T-helper 1 cell (primary cell): ENCODE measurements around the gene TSR3.

Source experiments
- DNase-seq, 5 donors: peaks; one replicate each; pipeline ENCODE4 v3.0.0-alpha.2; 2012 to 2020

The TSR3 gene

DNA sequence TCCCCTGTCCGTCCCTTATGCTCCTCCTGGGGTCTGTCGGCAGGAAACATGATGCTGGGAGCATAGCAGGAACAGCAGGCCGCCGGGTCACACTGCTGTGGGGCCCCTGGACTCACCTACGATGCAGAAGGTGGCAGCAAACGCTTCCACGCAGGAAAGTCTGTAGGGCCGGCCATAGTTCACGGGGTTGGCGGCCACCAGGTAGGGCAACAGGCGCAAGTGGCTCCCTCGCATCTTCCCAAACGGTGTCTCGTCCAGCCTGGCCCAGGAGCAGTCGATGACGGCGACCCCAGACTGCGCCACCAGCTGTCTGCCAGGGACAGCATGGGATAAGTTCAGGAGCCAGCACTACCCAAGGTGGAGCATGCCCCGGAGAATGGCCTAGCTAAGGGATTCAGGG is 987 bp downstream of the TSR3 start:
- DNase-seq = peak in 1 of 5 donors; percentile 2

DNA sequence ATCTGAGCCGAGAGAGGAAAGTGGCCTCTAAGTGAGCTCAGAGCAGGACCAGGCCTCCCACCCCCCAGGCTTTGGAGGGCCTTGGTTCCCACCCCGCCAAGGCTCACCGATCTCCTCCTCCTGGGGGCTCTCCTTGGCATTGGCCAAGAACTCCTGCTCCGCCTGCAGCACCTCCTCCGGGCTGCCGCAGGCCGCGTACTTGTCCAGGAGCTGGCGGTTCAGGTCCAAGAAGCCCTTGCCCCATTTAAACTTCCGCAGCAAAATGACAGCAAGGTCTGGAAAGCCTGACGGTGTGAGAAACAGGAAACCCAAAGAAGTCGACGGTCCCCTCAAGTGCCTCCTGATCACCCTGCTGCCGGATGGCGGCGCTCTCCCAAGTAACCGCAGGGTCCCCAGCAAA is 1.7 kb downstream of the TSR3 start:
- peak in 1 of 5 donors; percentile 1 for DNase-seq

DNA sequence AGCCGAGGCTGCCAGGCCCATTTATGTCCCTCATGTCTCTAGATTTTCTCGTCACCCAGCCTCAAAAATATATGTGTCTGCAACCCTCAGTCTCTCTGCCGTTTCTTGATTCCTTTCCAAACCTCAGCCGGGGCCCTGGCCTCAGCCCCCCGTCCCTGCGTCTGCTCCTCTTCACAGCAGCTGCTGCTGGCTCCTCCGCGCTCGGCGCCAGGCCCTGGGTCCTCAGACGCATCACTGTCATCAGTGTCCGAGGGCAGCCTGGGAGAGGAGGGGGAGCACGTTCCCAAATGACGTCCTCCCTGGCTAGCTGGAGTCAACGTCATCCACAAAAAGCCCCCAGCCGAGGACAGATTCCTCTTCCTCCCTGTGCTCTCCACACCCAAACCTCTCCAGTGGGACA is 2.3 kb downstream of the TSR3 start:
- peak in 1 of 5 donors; percentile 1 for DNase-seq

DNA sequence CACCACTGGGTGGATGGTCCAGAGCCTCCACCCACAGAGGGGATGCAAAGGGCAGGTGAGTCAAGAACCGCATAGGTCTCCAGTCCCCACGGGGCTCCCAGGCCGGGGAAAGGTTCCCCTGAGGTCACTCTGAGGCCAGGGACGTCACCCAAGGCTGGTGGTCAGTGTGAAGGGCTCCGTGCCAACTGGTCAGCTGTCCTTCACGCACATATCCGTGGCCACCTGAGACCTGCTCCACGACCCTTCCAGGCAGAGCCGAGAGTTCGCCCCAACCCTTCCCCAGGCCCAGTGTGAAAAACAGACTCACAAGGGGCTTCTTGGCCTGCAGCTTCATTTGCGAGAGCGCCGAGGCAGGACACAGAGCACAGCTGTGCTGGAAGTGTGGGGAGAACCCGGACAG is 2.8 kb downstream of the TSR3 start:
- no peak for DNase-seq

DNA sequence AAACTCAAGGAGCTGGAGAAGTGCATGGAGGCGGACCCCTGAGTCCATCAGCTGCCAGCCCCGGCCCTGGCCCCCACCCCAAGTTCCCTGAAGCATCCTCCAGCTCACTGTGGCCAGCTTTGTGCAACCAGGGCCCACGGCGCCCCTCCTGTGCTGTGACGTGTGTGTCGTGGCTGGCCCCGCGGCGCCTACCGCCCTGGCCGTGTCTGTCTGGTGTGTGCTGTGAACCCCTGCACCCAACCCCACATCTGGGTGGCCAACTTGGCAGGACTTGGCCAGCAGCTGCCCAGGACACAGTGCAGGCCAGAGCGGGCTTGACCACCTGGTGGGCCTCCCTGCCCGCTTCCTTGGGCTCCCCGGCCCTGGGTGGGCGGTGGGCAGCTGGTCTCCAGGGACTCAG is 3.2 kb downstream of the TSR3 start:
- DNase-seq = peak in 1 of 5 donors; percentile 4

DNA sequence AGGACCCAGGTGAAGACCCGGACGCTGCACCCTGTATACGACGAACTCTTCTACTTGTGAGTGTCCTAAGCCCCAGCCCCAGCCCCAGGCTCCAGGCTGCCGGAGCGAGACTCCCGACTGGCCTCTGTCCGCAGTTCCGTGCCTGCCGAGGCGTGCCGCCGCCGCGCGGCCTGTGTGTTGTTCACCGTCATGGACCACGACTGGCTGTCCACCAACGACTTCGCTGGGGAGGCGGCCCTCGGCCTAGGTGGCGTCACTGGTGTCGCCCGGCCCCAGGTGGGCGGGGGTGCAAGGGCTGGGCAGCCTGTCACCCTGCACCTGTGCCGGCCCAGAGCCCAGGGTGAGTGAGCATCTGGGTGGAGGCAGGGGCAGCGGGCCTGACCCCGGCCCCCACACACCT is 3.7 kb downstream of the TSR3 start:
- DNase-seq = peak in 1 of 5 donors; percentile 1

DNA sequence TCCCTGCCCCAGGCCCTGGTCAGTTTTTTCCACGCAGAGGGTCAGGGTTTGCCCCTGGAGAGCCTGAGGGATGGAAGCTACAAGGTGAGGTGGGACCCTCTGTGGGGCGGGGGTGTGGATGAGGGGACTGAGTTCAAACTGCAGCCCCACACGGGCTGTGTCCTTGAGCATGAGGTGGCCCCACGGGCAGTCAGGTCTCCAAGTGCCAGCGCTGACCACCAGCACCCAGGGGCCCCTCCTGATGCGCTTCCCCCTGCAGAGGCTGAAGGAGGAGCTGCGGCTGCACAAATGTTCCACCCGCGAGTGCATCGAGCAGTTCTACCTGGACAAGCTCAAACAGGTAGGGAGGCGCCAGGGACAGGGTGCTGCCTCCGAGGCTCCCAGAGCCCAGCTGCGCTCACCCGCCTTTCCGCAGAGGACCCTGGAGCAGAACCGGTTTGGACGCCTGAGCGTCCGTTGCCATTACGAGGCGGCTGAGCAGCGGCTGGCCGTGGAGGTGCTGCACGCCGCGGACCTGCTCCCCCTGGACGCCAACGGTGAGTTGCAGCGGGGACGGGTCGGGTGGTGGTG is 4.3 kb downstream of the TSR3 start:
- no peak for DNase-seq

DNA sequence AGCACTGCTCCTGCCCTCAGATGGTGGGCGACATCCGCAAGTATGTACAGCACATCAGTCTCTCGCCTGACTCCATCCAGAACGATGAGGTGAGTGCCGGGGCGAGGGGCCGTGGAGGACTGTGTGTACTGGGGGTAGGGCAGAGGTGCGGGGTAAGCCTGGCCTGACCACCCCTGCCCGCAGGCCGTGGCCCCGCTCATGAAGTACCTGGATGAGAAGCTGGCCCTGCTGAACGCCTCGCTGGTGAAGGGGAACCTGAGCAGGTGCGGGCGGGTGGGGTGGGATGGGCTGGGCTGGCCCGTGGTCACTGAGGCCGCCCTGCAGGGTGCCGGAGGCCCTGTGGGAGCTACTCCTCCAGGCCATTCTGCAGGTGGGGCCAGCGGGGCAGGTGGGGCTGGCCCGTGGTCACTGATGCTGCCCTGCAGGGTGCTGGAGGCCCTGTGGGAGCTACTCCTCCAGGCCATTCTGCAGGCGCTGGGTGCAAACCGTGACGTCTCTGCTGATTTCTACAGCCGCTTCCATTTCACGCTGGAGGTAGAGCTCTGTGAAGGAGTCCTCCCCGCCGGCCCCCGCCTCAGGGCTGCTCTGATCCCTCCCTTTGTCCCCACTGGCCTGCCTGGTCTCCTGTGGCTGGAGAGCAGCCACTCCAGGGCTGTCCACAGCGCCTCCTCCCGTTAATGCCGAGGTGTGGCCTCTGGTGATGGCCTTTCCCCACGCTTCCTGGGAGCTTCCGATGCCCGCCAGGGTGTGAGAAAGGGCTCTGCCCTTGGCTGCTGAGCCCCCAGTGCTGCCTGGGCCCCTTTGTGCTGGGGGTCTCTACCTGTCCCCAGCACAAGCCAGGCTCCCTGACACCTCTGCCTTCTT is 5.0 kb downstream of the TSR3 start:
- DNase-seq = peak in 1 of 5 donors; percentile 0

DNA sequence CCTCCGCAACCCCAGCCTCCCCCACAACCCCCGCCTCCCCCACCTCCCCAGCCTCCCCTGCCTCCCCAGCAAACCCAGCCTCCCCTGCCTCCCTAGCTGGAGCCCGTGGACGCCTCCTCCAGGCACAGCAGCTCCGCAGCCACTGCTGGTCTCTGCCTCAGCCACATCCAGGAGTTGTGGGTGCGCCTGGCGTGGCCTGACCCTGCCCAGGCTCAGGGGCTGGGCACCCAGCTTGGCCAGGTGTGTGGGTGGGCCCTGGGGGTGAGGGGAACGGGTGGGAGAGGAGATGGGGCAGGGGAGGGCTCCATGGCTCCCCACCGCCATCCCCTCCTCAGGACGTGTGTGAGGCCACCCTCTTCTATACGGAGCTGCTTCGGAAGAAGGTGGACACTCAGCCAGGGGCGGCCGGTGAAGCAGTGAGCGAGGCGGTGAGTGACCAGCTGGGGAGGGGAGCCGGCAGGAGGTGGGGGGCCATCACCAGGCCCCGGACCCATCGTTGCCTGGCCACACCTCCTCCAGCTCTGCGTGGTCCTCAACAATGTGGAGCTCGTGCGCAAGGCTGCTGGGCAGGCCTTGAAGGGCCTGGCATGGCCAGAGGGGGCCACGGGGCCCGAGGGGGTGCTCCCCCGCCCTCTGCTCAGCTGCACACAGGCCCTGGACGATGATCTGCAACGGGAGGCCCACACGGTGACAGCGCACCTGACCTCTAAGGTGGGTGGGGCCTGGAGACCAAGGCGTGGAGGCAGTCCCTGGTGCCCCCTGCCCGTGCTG is 5.8 kb downstream of the TSR3 start:
- peak in 1 of 5 donors; percentile 4 for DNase-seq

DNA sequence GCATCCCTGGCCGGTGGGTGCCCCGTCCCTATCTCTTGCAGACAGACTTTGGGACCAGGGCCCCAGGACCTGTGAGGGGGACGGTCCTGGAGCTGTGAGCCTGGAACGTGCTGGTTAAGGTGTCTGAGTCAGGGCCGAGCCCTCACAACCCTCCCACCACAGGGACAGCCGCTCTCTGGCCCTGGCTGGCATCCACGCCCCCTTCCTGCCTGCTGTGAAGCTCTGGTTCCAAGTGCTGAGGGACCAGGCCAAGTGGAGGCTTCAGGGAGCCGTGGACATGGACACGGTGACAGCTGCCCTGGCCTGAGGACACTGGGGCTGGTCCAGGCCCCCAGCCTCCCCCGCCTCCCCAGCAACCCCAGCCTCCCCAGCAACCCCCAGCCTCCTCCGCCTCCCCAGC is 6.6 kb downstream of the TSR3 start:
- DNase-seq = peak in 1 of 5 donors; percentile 1

DNA sequence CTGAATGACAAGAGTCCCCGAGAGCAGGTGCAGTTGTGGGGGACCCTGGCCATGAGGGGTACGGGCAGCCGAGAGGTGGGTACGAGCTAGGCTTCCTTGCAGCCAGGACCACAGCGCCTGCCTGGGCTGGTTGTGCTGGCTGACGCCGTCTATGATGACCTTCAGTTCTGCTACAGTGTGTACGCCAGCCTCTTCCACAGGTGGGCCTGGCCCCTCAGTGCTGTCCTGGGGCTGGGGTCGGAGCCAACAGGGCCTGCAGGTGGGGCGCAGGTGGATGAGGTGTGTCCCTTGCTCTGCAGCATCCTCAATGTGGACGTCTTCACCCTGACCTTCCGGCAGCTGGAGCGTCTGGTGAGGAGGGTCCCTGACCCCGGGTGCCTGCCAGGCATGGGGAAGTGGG is 7.2 kb downstream of the TSR3 start:
- peak in 1 of 5 donors; percentile 0 for DNase-seq

DNA sequence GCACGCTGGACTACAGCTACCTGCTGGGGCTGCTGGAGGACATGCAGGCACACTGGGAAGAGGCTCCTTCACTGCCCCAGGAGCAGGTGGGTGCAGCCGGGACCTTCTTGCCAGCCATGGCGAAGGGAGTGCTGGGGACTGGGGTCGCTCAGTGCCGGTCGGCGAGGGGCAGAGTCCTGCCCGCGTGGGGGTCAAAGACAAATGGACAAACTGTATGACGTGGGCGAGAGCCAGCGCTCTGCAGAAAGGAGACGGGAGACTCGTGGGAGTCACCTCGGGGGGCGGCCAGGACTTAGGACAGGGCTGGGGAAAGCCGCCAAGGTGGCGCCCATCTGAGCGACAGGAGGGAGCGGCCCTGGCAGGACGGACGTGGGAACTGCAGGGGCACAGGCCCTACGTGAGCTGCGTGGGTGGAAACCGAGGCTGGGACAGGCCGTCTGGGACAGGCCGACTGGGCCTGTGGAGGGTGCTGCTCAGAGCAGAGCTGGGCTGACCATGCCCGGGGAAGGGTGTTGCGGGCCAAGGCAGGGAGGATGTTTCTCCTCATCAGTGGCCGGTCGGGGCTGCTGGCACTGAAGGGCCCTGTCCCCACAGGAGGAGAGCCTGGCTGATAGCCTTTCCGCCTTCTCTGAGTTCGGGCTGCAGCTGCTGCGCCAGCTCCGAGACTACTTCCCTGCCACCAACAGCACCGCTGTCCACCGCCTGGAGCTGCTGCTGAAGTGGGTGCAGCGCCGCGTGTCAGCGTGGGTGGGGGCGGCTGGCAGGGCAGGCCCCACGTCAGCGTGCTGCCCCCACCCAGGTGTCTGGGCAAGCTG is 8.0 kb downstream of the TSR3 start:
- DNase-seq = no peak

DNA sequence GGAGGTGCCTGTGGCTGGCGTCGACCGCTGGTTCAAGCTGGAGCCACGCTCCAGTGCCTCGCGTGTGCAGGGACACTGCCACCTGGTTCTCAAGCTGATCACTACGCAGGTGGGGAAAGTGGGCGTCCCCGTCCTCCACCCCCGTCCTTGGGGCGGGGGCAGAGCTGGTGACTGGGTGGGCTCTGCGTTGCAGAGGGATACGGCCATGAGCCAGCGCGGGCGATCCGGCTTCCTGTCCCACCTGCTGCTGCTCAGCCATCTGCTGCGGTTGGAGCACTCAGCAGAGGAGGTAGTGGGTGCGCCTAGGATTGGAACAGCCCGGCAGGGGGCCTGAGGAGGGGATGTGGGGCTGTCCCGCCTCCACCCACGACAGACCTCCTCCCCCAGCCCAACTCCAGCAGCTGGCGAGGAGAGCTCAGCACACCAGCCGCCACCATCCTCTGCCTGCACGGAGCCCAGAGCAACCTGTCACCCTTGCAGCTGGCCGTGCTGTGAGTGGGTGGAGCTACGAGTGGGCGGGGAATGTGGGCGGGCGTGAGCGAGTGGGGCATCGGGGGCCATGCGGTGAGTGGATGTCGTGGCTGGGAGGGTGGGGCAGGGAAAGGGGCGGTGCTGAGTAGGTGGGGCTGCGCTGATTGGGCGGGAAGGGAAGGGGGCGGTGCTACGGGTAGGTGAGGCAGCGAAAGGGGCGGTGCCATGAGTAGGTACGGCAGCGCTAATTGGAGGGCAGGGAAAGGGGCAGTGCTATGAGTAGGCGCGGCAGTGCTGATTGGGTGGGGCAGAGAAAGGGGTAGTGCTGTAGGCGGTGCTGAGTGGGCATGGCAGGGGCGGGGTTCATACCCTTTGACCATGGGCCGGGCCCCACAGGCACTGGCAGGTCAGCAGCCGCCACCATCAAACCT is 8.9 kb downstream of the TSR3 start:
- DNase-seq = peak; percentile 94 to 98 (median 94)

DNA sequence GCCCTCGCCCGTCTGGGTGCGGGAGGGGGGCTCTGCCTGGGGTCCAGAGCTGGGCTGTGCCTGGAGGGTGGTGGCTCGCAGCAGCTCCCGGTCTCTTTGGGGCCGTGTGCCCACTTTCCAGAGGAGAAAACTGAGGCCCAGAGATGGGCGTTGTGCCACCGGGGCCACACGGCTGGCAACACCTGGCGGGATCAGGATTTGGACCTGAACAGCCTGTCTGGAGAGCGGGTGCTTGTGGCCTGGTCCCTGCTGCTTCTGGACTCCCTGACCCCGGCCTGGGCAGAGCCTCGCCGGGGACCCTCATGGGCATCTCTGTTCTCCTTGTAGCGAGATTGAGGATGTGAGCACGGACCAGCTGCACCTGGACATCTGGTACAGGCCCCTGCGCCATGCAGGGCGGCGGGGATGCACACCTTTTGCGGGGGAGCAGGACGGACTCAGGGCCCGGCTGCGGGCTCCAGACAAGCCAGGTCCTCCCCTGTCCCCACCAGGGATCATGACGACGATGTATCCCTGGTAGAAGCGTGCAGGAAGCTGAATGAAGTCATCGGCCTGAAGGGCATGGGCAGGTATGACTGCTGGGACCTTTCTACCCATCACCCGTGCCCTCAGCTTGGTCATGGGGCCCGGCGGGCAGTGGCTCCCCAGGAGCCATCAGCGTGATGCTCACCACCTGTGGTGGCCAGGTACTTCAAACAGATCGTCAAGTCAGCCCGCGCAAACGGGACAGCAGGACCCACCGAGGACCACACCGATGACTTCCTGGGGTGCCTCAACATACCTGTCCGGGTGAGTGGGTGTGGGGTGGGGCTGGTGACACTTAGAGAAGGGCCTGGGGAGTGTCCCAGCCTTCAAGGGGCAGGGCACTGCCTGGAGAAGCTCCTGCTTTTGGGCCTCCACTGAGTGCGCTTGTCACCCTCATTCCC is 9.9 kb downstream of the TSR3 start:
- no peak for DNase-seq

DNA sequence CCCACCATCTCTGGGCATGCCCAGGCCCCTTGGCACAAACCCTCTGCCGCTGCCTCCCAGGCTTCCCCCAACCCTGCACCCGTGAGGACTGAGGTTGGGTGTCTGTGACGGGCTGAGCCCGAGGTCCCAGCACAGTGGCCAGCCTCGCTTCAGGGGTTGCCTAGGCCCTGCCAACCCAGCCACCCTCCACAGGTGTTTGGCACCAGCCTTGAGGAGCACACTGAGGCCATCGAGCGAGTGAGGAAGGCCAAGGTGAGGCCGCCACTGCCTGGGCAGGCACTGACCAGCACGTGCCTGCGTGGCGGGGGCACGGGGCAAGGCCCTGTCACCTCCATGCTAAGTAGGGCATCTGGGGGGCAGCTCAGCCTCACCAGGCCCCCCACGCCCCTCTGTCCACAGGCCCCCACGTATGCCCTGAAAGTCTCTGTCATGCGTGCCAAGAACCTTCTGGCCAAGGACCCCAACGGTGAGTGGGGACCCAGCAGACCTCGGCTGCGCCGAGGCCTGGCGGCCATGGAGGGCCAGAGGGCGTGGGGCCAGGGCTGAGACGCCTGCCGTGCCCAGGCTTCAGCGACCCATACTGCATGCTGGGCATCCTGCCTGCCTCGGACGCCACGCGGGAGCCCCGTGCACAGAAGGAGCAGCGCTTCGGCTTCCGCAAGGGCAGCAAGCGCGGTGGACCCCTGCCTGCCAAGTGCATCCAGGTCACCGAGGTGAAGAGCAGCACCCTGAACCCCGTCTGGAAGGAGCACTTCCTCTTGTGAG is 10.8 kb downstream of the TSR3 start:
- DNase-seq = no peak

DNA sequence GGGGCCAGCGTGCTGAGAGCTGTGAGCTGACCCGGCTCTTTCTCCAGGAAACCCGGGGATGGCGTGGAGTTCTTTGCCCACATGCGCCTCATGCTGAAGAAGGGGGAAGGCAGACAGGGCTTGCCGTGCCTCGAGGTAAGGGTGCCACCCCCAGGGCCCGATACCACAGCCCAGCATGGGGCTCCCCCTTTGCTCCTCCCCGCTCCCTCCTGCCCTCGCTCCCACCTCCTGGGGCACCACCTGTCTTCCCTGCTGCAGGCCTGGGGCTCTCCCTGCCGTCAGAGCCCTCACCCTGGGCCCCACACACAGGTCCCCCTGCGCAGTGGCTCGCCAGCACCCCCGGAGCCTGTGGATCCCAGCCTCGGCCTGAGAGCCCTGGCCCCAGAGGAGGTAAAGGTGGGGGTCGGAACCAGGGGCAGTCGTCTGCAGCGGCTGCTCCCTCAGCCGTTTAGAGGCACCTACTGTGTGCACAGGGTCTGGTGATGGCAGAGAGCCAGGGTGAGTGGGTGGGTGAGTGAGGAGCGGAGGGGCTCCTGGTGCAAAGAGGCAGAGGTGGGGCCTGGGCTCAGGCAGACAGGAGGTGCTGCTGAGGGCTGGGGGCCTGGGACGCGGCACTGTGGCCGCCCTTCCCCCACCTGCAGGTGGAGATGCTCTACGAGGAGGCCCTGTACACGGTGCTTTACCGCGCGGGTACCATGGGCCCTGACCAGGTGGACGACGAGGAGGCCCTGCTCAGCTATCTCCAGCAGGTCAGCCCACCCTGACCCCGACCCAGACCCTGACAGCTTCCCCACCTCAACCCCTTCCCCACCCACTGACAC is 12.6 kb downstream of the TSR3 start:
- DNase-seq = no peak

DNA sequence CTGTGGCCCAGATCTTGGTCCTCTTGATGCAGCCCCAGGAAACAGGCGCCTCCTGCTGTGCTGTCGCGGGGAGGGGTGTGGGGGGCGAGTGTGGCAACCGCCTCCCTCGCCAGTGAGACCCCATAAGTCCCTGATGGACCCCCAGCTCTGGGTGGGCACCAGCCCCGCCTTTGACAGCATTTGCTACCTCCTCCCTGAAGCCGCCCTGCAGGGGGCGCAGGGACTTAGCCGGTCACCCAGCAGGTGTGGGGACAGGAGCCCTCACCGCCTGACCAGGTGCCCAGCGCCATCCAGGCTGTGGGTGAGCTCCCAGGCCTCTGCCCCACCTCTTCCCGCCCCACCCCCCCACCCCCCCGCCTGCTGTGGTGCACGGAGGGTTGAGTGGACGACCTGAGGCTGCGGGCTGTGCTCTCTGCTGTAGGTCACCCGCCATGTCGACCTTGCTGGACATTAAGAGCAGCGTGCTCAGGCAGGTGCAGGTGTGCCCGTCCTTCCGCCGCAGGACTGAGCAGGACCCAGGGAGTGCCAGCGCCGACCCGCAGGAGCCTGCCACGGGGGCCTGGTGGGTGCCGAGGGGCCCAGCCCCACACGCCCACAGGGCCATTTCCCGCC is 13.5 kb downstream of the TSR3 start:
- DNase-seq = no peak

DNA sequence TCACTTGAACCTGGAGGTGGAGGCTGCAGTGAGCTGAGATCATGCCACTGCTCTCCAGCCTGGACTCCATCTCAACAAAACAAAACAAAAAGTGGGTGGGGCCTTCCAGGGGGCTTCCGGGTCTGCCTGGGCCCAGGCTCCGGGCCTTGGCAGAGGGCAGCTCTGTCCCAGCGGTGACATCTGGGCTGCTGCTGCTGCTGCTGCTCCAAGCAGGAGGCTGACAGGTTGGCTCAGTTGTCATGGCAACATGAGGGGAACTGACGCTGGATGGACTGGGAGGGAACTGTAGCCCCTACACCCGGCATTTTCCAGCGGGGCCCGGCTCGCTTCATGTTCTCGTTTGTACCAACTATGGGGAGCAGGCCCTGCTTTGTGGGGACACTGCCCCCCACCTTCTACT is 14.2 kb downstream of the TSR3 start:
- DNase-seq = no peak
